ENCODE measurements around the gene SPATA2.
"Not testable (repeated sequence)": the region's sequence is repeated elsewhere in the genome, so short reads cannot be mapped to it uniquely, and the experiment has no call there.

Gene SPATA2

GRCh38 chr20:49904440-49905214 is 10.7 kb downstream of the SPATA2 start:
- DNase-seq (ENCODE audit: low spot score) = no peak

GRCh38 chr20:49901588-49901987 is 13.7 kb downstream of the SPATA2 start:
- no peak for DNase-seq (ENCODE audit: low spot score)

GRCh38 chr20:49899541-49900383 is 15.6 kb downstream of the SPATA2 start:
- DNase-seq (ENCODE audit: low spot score) = no peak

DNA sequence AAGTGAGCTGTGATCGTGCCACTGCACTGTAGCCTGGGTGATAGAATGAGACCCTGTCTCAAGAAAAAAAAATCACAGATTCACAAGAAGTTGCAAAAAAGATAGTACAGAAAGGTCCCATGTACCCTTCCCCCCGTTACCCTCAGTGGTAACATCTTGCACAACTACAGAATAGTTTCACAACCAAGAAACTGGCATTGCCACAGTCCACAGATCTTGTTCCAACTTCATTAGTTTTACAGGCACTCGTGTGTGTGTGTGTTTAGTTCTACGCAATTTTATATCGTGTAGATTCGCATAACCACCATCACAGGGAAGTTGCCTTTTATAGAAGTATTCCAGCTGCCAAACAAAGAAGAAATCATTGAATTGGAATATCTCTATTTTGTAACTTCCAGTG is 19.1 kb downstream of the SPATA2 start:
- DNase-seq (ENCODE audit: low spot score) = no peak

- not testable (repeated sequence) for DNase-seq (ENCODE audit: low spot score)
Measured at GRCh38 chr20:49895474-49896093, 19.7 kb downstream of the SPATA2 start.

GRCh38 chr20:49894073-49894470 is 21.3 kb downstream of the SPATA2 start:
- no peak for DNase-seq (ENCODE audit: low spot score)

DNA sequence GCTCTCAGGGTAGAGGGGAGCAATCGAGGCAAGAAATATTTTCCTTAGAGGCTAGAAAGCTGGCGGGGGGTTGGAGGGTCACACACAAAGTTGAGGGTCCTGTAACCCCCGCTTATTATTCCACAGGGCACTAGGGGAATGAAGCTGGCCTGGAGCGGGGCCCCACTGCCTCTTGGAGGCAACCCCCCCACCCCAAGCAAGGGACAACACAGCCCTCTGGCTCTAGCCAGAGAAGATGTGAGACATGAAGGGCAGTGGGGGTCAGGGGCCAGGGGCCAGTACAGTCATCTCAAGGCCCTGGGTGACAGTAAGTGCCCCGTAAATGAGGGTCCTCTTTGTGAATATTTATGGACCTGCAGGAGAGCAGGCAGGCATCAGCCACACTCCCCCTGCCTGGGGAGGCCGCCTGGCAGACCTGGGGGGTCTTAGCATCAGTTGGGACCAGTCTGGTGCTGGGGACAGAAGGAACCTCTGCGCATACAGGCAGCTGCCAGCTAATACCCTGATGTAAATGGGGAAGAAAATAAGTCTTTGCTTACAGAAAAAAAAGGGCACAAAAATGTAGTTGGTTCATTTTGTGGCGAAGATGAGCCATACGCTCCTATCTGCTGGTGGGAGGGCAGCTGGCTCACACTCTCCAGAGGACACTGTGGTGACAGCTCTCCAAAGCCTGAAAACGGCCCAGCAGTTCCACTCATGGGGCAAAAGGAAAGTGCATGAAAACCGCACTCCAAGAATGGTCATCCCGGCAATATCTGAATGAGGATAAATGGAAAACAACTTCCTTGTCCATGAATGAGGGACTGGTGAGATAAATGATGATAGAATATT is 21.9 kb downstream of the SPATA2 start:
- peak; percentile 75 for DNase-seq (ENCODE audit: low spot score)

- DNase-seq (ENCODE audit: low spot score) = no peak
Measured at GRCh38 chr20:49892817-49893216, 22.5 kb downstream of the SPATA2 start.

GRCh38 chr20:49892260-49892659 is 23.1 kb downstream of the SPATA2 start:
- no peak for DNase-seq (ENCODE audit: low spot score)

DNA sequence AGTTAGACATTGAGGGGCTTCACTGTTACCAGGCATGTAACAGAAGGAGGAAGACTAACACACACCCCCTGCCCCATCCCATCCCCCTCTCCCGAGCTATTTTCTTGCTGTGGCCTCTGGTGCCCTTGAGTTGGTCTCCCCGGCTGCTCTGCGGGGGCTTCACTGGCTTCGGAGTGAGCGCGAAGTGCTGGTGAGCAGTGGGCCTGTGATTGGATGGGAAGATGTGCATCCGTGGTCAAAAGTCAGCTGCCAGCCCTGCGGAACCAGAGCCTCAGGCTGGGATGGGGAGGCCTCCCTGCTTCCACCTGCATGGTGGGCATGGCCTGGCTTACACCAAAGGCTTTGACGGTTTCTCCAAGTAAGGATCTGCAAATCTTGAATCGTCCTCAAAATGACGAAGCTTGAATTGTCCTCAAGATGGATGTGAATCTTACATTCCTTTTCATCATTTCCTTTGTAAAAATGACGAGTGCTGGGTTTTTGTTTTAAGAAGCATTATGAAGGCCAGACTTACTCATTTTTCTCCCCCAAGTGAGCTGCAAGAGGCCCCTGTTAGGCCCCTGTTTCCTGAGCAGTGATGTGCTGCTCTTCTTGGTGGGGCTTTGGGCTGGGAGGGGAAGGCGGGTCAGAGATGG is 23.7 kb downstream of the SPATA2 start:
- no peak for DNase-seq (ENCODE audit: low spot score)

GRCh38 chr20:49890471-49891361 is 24.6 kb downstream of the SPATA2 start:
- DNase-seq (ENCODE audit: low spot score) = no peak

GRCh38 chr20:49889935-49890333 is 25.4 kb downstream of the SPATA2 start:
- no peak for DNase-seq (ENCODE audit: low spot score)

- DNase-seq (ENCODE audit: low spot score) = no peak
Measured at GRCh38 chr20:49889001-49889934, 26.1 kb downstream of the SPATA2 start.

GRCh38 chr20:49888212-49889000 is 26.9 kb downstream of the SPATA2 start:
- DNase-seq (ENCODE audit: low spot score) = peak; percentile 69

- DNase-seq (ENCODE audit: low spot score) = no peak
Measured at GRCh38 chr20:49887251-49888211, 27.8 kb downstream of the SPATA2 start.

DNA sequence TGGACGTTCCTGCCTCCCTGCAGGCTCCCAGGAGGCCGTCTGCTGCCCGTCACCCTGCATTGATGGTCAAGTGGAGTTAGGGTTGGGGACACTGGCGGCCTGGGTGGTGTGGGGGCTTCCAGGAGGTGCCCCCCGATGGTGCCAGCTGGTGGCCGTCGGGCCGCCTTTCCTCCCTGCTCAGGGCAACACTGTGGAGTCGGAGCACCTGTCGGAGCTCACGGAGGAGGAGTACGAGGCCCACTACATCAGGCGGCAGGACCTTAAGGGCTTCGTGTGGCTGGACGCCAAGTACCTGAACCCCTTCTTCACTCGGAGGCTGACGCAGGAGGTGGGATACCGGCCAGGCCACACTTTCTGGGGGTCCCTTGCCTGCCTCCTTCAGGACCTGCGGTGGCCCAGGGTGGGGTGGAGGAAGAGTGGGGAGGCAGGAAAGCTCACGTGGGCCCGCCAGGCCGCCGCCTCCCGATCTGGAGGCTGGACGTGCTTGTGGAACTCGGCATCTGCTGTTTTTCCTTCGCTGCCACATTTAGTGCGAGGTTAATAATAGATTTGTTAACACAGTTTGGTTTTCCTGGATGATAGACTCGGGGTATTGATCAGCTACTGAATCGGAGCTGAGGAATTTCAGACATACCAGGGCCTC is 28.6 kb downstream of the SPATA2 start:
- no peak for DNase-seq (ENCODE audit: low spot score)

All from hepatic stellate cell (primary cell).